ENCODE results near the gene P2RX1.

The P2RX1 gene

DNA sequence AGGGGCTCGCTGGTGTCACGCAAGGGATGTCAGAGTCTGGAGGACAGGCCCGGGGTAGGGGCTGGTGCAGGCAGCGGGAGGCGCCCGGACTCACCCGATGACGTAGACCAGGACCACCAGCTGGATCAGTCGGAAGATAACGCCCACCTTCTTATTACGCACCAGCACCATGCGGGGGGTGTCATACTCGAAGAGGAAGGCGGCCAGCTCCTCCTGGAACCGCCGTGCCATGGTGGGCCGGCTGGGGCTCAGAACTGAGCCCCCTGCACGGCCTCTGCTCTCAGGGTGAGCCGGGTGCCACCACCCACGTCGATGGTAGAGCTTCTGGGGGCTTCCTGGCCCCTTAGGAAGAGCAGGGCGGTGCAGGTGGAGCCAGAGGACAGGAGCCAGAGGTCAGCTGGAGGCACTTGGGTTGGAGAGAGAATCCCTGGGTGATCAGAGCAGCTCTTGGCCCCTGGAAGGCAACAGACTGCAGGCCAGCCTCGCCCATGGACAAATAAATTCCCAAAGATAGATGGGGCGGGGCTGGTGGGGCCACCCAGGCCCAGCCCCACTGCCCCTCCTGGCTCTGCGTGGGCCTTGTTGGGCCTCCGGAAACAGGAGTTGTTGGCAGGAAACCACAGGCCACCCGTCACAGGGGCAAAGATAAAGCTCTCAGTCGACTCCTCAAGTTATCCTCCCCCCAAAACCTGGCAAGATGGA, at the start of gene P2RX1:
TSS of gene P2RX1 (minus strand) at position 471 of the 702 bp plus-strand sequence. CDS start at position 231, 240 bp downstream.
- no peak for DNase-seq

DNA sequence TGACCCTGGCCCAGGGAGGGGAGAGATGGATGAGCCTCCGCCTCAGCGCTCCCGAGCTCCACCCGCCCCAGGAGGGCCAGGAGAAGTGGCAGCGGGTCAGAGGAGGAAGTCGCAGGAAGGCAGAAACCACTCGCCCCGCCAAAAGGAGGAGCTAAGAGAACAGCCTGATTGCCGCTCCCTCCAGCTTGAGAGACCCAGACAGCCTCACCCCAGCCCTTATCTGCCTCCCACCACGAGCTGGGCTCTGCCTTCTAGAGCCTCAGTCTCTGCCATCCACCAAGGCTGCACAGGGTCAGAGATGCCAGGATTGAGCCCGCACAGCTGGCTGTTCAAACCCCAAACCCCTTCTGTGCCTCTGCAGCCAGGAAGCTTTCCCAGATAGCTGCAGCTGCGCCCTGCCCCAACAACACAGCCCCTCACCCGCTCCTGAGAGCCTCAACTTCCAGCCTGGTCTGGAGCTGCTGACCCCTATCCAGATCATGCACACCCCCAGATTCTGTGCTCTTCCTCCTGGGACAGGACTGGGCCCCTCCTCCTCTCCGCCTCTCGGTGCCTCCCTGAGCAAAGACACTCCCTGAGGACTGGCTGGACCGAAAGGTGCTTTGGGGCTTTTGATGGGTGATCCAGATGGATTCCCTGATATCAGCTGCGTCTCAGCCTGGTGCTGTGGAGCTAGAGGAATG, 49.0 kb upstream of the P2RX1 start:
- DNase-seq, result peak; percentile 92

DNA sequence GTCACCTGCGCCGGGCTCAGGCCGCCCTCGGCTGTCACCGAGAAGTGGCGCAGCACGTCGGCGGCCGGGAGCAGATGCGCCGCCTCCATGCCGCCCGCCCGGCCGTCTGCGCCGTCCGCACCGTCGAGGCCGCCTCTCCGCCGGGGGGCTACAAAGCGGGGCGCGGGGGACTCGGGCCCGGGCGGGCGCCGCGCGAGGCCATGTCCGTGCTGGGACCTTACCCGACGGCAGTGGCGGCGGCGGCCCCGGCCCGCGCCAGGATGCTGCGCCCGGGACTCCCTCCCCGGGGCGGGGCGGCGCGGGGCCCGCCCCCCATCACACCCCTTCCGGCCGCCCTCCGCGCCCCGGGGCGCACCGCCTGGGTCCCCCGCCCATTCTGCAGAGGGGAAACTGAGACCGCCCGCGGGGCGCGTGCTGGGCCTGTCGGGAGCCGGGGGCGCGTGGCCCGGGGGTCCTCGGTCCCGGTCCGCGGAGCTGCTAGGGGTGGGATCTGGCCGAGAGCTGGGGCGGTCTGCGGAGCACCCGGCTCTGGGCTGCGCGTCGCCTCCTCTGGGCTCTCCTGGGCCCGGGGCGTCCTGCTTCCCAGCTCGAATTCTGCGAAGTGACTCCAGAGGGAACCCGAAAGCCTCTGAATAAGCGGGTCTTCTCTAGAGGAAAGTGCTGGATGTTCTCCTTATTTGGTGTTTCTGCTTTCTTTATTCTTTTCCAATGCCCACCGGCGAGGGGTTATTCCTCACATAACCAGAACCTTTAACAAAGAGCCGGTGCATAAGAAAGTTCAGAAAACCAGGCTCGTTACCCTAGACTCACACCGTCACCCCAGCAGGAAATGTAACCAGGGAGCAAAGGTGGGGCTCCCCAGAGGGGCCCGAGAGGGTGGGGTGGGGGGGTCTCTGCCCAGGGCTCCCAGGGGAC, 48.2 kb upstream of the P2RX1 start, which contains the start of gene ATP2A3:
TSS of gene ATP2A3 (minus strand) at position 235 of the 915 bp plus-strand sequence. CDS start at position 89, 146 bp downstream.
- DNase-seq, result no peak

DNA sequence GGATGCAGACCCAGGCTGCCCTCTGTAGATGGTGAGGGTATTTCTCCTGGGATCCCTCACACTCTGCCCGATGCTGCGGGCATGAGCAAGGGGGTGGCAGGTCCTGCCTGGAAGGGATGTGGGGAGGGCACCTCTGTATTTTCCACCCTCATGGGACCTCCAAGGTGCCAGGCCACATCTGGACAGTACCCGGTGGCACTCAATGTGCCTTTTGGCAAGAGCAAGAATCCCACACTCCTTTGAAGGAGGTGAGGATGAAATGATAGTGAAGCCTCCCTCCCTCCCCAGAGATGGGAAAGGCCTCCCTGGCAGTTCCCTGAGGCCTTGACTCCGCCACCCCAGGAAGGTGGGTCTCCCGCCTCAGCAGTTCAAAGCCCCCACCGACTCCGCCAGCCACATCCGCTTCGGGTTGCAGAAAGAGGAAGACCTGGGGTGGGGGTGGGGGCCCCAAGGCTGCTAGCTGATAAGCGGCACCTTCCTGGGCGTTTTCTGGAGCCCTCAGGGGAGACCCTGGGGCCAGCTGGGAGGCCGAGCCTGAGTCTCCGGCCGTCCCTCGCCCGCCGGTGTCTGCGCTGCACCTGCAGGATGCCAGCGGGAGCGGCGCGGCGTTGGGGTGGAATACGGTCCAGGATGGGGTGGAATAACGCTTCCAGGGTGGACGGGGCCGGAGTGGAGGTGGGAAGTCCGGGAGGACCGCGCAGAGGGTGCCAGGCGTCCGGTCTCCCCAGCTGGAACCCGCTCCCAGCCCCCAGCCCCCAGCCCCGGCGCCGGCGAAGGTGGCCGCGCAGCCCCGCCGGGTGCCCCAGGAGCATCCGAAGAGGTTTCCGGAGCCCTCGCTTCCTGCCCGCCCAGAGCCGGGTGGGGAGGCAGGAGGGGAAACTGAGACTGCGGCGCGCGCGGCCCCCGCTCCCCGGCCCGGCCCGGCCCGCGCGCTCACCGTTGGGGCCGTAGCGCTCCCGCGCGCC, 47.3 kb upstream of the P2RX1 start:
- no peak for DNase-seq

DNA sequence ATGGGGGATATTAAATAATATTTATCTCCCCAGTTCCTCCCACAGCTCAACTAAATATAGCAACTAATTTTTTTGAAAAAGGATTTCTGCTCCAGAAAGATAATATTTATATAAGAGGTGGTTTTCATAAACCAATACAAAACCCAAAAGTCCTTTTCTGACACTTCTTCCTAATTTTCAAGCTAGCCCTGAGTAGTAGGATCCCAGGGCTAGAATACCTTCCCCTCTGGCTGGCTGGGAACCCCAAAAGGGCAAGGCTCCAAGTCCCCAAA, 46.6 kb upstream of the P2RX1 start:
- DNase-seq, result no peak

DNA sequence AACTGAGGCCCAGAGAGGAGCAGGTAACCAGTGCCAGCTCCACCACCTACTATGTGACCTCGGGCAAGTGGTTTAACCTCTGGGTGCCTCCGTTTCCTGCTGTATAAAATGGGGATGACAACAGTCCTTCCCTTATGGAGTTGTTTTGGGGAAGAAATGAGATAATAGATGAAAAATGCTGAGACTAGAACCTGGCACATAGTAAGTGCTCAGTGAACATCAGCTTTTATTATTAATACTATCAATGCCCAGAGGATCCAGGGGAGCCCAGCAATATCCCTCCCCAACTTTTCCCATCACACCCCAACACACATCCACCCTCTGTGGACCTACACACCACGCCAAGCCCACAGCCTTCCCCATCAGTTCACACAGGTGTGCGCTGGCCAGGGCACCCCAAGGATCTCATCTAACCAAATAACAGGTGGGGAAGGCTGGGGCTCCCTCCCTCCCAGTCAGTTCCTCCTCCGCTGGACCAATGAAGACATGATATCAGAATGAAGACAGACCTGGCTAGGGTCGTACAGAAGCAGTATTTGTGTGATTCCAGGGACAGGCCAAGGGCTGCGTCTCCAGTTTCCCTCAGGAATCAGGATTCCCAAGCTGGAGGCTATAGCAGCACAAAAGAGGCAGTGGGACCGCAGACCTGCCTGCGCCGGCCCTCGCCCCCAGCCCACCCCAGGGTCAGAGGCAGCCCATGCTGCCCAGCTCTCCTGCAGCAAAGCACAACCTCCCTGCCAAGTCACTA, 46.1 kb upstream of the P2RX1 start:
- DNase-seq, result no peak

DNA sequence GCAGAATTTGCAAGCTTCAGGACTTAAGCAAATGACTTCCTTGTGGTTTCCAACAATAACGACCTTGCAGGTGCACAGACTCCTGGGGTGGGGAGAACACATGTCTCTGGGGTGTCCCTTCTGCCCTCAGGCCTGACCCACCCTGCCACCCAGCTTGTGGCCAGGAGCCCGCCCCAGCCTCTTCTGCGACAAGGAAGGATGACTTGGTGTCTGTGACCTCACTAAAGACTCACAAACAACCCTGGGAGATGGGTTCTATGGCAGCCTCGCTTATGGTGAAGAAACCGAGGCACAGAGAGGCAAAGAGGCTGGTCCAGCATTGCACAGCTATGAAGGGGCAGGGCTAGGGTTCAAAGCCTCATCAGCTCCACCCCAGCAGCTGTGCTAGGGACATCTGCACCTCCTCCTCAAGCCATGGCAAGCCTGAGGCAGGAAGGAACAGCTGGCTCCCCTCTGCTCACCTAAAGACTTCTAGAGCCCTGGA, 45.3 kb upstream of the P2RX1 start:
- DNase-seq, result no peak

DNA sequence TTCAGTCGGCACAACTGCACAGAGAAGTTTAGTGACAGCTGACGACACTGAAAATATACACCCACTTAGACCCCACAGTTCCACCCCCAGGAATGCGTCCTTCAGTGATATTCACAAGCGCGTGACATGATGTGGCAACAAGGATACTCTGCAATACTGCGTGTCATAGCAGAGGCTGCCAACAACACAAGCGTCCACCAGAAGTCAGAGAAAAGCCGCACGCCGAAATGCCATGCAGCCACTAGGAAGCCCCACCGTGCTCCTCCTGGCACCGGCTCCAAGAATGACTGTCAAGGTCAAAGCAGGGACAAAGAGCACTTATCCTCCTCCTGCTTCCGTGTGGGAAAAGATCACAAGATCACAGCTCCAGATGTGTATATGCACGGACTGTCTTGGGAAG, 44.5 kb upstream of the P2RX1 start:
- DNase-seq, result no peak

DNA sequence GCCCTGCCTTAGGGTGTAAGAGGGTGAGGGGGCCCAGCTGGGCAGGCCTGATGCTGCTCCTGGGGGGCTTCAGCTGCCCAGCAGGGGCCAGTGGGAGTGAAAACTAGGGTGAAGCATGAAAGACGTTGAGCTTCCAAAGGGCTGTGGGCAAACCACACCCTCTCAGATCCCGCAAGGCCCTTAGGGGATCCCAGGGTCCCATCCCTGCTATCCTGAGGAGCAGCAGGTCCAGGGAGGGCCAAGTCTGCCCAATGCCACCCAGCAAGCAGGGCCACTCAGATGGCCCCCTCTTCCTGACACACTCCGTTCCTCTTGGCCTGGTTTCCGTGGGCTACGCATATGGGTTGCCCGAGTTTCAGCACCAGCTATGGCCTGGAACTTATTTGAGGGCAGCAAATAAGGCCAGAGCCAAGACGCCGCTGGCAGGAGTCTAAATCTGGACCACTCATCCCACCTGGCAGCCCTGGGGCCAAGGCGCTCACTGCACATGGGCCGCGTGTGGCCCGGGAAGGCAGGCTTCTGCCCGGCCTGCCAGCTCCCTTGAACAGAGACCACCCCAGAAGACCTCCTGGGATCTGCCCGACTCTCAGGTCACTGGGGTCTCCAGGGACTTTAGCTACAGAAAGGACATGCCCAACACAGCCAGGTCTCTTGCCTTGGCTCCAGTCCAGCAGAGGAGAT, 43.8 kb upstream of the P2RX1 start:
- DNase-seq, result no peak

DNA sequence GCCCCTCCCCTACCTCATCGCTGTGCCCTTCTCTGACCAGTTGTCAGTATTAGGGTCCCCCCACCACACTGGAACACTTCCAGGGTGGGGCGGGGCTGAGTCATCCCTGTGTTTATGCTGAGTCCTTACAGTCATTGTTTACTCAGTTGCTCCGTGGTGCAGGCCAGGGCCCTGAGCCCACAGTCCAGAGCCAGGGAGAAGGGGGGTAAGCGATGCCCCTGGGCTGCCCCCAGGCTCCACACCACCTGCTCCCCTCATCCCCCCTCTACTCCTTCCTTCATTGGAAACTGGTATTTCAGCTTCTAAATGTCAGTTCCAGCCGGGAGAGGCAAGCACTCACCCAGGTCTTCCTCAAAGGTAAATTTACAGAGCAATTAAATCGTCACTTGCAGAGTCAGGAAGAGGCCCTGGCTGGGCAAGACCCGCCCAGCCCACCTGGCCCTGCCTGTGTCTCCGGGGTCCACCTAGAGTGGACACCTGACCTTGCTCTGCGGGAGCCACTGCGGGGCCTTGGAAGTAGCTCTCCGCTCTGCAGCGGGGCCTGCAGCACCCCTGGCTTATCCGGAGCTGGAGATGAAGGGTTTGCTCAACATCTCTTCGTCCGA, 43.1 kb upstream of the P2RX1 start:
- DNase-seq, result no peak

DNA sequence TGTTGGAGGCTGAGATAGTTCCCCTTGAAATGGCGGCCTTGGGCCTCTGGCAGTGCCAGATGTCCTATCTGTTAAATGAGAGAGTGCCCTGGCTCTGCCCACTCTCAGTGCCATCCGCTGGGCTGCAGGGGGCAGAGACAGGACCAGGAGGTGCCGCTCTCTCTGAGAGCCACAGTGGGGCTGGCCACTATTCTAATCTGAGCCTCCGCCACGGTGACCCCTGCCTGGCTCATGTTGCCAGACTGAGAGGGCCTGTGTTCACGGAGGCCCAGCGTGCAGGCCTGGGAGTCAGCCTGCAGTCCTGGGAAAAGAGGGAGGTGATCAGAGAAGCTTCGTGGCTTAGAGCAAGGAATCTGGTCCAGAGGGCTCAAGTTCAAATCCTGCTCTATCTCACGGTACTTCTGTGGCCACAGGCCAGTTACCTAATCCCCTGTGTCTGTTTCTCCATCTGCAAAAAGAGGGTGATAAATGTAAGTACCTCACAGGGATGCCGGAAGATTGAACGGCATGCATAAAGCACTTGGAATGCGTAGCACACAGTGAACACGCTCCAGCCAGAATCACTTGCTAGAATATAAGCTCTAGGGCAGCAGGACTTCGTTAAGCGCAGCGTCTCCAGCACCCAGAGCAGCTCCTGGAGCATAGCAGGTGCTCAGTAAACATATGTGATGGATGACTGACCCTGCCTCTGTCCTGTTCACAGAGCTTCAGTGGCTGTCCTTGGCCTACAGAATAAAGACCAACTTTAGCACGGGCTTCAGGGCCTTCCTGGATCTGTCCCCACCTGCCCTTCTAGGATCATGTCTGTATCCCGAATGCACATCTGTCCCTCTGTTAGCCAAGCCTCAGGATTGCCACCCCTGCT, 41.7 kb upstream of the P2RX1 start:
- DNase-seq, result no peak

DNA sequence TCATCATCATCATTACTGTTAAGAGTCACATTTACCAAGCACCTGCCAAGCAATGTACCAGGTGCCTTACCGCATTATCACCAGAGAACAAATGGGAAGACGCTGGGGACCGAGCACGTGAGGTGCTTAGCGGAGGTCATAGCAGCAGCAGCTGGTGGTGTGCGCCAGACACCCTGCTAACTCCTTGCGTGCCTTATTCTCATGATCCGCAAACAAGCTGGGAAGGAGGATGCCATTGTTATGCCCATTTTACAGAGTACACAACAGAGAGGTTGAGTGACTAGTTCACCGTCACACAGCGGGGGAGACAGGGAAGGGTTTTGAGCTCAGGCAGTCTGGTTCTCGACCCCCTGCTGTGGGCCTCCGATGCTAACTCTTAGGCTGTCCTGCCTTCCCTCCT, 40.7 kb upstream of the P2RX1 start:
- no peak for DNase-seq

DNA sequence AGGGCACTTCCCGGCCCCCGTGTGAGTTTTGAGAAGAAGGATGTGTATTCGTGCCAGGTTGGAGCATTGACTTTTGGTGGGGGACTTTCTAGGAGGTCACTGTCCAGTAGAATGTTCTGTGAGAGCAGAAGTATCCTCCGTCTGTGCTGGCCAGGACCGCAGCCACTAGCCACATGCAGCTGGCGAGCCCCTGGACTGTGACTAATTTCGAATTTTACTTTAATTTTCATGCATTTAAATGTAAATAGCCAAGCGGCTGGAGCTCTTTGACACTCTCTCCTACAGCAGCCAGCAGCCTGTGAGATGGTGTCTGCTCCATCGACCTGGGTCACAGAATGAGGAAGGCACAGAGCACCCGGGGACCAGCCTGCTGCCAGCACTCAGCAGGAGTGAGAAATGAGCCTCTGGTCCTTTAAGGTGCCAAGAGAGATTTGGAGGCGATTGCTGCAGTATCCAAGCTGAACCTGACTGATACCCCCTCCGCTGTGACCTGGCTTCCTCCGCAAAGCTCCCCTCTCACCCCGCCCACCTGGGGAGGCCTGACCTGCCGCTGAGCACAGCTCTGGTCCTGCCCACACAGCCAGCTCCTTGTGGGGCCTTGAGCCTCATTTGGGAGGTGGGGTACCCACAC, 40.2 kb upstream of the P2RX1 start:
- DNase-seq, result no peak

DNA sequence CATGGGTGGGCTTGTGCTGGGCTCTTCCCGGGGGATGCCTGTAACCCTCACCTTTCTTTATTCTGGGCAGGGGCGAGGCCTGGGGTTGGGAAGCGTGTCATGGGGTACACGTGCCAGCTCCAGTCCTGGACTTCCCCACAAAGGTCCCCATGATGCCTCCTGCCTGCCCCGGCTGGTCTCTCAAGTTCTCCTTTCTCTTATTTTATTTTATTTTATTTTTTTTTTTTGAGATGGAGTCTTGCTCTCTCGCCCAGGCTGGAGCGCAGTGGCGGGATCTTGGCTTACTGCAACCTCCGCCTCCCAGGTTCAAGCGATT, 39.4 kb upstream of the P2RX1 start:
- DNase-seq, result no peak

DNA sequence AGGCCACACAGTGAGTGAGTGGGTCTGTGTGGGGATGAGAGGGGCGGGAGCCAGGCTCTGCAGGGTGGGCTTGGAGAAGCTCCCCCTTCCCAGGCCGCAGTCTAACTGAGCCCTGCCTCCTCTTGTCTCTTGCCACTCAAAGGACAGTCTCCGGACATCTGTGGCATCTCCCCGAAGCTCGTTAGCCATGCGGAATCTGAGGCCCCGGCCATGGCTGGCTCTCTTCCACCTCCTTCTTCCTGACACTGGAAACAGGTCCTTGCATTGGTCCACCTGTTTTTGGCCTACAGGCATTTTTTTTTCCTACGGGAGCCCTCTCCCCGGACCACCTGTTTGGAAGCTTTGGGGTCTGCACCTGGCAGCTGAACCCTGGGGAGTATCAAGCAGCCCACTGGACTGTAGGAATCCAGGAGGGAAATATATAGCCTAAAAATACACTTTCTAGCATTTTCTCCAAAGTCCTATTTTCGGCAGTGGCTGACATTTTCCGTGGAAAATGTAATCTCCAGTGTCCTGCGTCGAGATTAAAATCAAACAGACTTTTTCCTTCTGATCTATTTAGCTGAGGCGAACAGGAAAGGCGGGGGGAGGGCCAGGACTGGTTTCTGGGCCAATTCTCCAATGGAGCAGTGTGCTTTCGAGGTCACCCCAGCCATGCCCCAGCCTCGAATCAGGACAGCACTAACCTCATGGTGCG, 38.9 kb upstream of the P2RX1 start:
- DNase-seq, result no peak

DNA sequence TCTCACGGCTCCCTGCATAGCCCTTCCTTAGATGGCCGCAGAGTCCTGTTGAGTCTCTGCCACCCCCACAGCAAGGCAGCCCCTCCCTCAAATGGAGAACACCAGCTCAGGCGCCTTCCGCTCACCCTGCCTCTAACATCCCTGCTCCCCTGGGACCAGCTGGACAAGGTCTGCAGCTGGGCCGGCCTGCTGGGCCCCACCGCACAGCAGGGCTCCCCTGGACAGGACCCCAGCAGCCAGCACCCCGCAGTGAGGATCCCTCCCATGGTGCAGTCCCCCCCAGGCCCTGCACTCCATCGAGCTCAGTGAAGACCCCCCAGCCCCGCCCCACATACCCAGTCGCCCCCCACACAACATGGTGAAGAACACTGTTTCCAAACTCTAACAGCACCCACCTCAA, 37.8 kb upstream of the P2RX1 start:
- DNase-seq, result no peak

DNA sequence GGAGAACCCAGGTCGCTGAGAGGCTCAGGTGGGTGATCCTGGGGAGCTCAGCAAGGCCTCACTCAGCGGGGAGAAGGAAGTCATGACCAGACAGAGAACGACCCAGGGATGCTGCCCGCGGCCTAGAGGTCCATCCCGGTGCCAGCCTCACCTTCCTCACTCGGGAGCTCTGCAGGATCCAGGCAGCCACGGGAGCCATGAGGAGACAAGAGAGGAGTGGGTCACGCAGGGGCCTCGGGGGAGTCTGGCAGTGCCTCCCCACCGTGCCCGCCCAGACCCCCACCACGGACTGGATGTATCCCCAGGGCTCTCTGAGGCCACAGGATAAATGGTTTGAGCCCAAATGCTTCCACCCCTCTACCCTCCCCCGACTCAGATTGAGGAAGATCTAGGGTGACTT, 37.3 kb upstream of the P2RX1 start:
- DNase-seq, result no peak

DNA sequence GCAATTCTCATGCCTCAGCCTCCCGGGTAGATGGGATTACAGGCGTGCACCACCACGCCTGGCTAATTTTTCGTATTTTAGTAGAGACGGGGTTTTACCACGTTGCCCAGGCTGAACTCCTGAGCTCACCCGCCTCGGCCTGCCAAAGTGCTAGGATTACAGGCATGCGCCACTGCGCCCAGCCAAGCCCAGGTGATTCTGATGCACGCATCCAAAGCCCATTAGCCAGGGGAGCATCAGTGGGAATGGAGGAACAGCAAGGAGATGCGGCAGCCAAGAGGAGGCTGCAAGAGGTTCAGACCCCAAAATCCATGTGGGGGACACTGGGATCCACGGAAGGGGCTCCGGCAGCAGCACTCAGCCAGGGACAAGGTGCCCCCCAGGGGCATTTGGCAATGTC, 35.9 kb upstream of the P2RX1 start:
- DNase-seq, result no peak

DNA sequence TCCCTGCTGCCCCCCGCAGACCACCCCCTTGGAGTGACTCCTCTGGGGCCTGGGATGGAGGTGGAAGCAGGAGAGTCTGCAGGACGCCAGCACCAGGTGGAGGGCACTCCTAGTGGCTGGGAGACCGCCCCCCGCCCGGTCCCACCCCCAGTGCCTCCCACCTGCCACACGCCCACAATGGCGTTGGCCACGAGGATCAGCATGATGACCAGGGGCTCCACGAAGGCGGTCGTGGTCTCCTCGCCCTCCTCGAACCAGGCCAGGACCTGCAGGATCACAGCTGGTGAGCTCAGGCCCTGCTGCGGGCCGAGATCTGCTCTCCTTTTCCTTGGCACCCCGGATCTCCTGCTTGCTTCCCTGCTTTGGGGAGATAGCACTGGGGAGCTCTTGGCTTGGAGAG, 35.2 kb upstream of the P2RX1 start:
- DNase-seq, result peak; percentile 49
